ENCODE results near the gene ZDHHC7.

Gene ZDHHC7

GRCh38 chr16:84975522-84975921 lies 35.8 kb downstream of the ZDHHC7 start:
- Mint-ChIP-seq H3K27me3 (no peaks in the 10 kb centered on the region), H3K4me1 (peaks cover 4% of the 10 kb centered on the region), H3K36me3 (peaks cover 54% of the 10 kb centered on the region), H3K4me3 (no peak overlapping the region), H3K9me3 (no peaks in the 10 kb centered on the region), H3K27ac (no peak overlapping the region)
- ATAC-seq, result no peak

GRCh38 chr16:84975066-84975465 lies 36.3 kb downstream of the ZDHHC7 start:
- Mint-ChIP-seq H3K27ac (no peak overlapping the region), H3K4me1 (peaks cover 6% of the 10 kb centered on the region), H3K4me3 (no peak overlapping the region), H3K36me3 (peaks cover 50% of the 10 kb centered on the region), H3K9me3 (no peaks in the 10 kb centered on the region), H3K27me3 (no peaks in the 10 kb centered on the region)
- no peak for ATAC-seq

- no peaks in the 10 kb centered on the region for H3K27me3 Mint-ChIP-seq
- ATAC-seq, result no peak
- no peaks in the 10 kb centered on the region for H3K9me3 Mint-ChIP-seq
- H3K4me1 Mint-ChIP-seq, result peaks cover 6% of the 10 kb centered on the region
- peaks cover 43% of the 10 kb centered on the region for H3K36me3 Mint-ChIP-seq
- no peak overlapping the region for H3K4me3 Mint-ChIP-seq
- no peak overlapping the region for H3K27ac Mint-ChIP-seq
These were observed 37.4 kb downstream of the ZDHHC7 start for GRCh38 chr16:84973776-84974523.

- ATAC-seq, result no peak
- no peak overlapping the region for H3K27ac Mint-ChIP-seq
- peaks cover 43% of the 10 kb centered on the region for H3K36me3 Mint-ChIP-seq
- H3K4me3 Mint-ChIP-seq, result no peak overlapping the region
- peaks cover 6% of the 10 kb centered on the region for H3K4me1 Mint-ChIP-seq
- no peaks in the 10 kb centered on the region for H3K27me3 Mint-ChIP-seq
- no peaks in the 10 kb centered on the region for H3K9me3 Mint-ChIP-seq
These were observed 38.1 kb downstream of the ZDHHC7 start for GRCh38 chr16:84973236-84973635.

GRCh38 chr16:84970447-84971127 lies 40.7 kb downstream of the ZDHHC7 start:
- no peaks in the 10 kb centered on the region for H3K9me3 Mint-ChIP-seq
- no peaks in the 10 kb centered on the region for H3K27me3 Mint-ChIP-seq
- H3K36me3 Mint-ChIP-seq, result peaks cover 19% of the 10 kb centered on the region
- ATAC-seq, result peak; percentile 88
- H3K27ac Mint-ChIP-seq, result no peak overlapping the region
- H3K4me3 Mint-ChIP-seq, result no peak overlapping the region
- H3K4me1 Mint-ChIP-seq, result peaks cover 6% of the 10 kb centered on the region

GRCh38 chr16:84967828-84968227 lies 43.5 kb downstream of the ZDHHC7 start:
- Mint-ChIP-seq H3K27ac (no peak overlapping the region), H3K4me3 (no peak overlapping the region), H3K4me1 (peaks cover 6% of the 10 kb centered on the region), H3K9me3 (no peaks in the 10 kb centered on the region), H3K36me3 (no peaks in the 10 kb centered on the region), H3K27me3 (no peaks in the 10 kb centered on the region)
- no peak for ATAC-seq

GRCh38 chr16:84965428-84966415 lies 45.6 kb downstream of the ZDHHC7 start:
- no peak for ATAC-seq
- peaks cover 4% of the 10 kb centered on the region for H3K4me1 Mint-ChIP-seq
- H3K27ac Mint-ChIP-seq, result no peak overlapping the region
- H3K27me3 Mint-ChIP-seq, result peaks cover 10% of the 10 kb centered on the region
- H3K9me3 Mint-ChIP-seq, result no peaks in the 10 kb centered on the region
- H3K36me3 Mint-ChIP-seq, result no peaks in the 10 kb centered on the region
- no peak overlapping the region for H3K4me3 Mint-ChIP-seq

- H3K27me3 Mint-ChIP-seq, result peaks cover 19% of the 10 kb centered on the region
- H3K4me1 Mint-ChIP-seq, result no peaks in the 10 kb centered on the region
- H3K4me3 Mint-ChIP-seq, result no peak overlapping the region
- H3K27ac Mint-ChIP-seq, result no peak overlapping the region
- ATAC-seq, result no peak
- no peaks in the 10 kb centered on the region for H3K9me3 Mint-ChIP-seq
- H3K36me3 Mint-ChIP-seq, result no peaks in the 10 kb centered on the region
These were observed 46.8 kb downstream of the ZDHHC7 start for GRCh38 chr16:84964386-84965128.

GRCh38 chr16:84963066-84963465 lies 48.3 kb downstream of the ZDHHC7 start:
- H3K27me3 Mint-ChIP-seq, result peaks cover 28% of the 10 kb centered on the region
- H3K4me1 Mint-ChIP-seq, result no peaks in the 10 kb centered on the region
- no peaks in the 10 kb centered on the region for H3K36me3 Mint-ChIP-seq
- H3K9me3 Mint-ChIP-seq, result no peaks in the 10 kb centered on the region
- no peak for ATAC-seq
- H3K4me3 Mint-ChIP-seq, result no peak overlapping the region
- H3K27ac Mint-ChIP-seq, result no peak overlapping the region

GRCh38 chr16:84960942-84961341 lies 50.4 kb downstream of the ZDHHC7 start:
- Mint-ChIP-seq H3K36me3 (no peaks in the 10 kb centered on the region), H3K27ac (no peak overlapping the region), H3K4me3 (no peak overlapping the region), H3K9me3 (no peaks in the 10 kb centered on the region), H3K4me1 (no peaks in the 10 kb centered on the region), H3K27me3 (peaks cover 45% of the 10 kb centered on the region)
- ATAC-seq, result no peak

GRCh38 chr16:84959784-84960417 lies 51.4 kb downstream of the ZDHHC7 start:
- no peaks in the 10 kb centered on the region for H3K4me1 Mint-ChIP-seq
- ATAC-seq, result no peak
- peaks cover 49% of the 10 kb centered on the region for H3K27me3 Mint-ChIP-seq
- no peaks in the 10 kb centered on the region for H3K36me3 Mint-ChIP-seq
- H3K27ac Mint-ChIP-seq, result no peak overlapping the region
- H3K4me3 Mint-ChIP-seq, result no peak overlapping the region
- no peaks in the 10 kb centered on the region for H3K9me3 Mint-ChIP-seq

GRCh38 chr16:84959045-84959576 lies 52.2 kb downstream of the ZDHHC7 start:
- H3K4me1 Mint-ChIP-seq, result no peaks in the 10 kb centered on the region
- no peak overlapping the region for H3K4me3 Mint-ChIP-seq
- no peak overlapping the region for H3K27ac Mint-ChIP-seq
- H3K36me3 Mint-ChIP-seq, result no peaks in the 10 kb centered on the region
- peaks cover 57% of the 10 kb centered on the region for H3K27me3 Mint-ChIP-seq
- no peaks in the 10 kb centered on the region for H3K9me3 Mint-ChIP-seq
- ATAC-seq, result no peak

- Mint-ChIP-seq H3K4me3 (no peak overlapping the region), H3K9me3 (no peaks in the 10 kb centered on the region), H3K27ac (no peak overlapping the region), H3K4me1 (no peaks in the 10 kb centered on the region), H3K36me3 (no peaks in the 10 kb centered on the region), H3K27me3 (peaks cover 67% of the 10 kb centered on the region)
- ATAC-seq, result no peak
These were observed 53.5 kb downstream of the ZDHHC7 start for GRCh38 chr16:84957792-84958191.

GRCh38 chr16:84957192-84957591 lies 54.1 kb downstream of the ZDHHC7 start:
- H3K4me3 Mint-ChIP-seq, result no peak overlapping the region
- no peak overlapping the region for H3K27ac Mint-ChIP-seq
- no peaks in the 10 kb centered on the region for H3K36me3 Mint-ChIP-seq
- H3K27me3 Mint-ChIP-seq, result peaks cover 67% of the 10 kb centered on the region
- no peaks in the 10 kb centered on the region for H3K4me1 Mint-ChIP-seq
- no peak for ATAC-seq
- H3K9me3 Mint-ChIP-seq, result no peaks in the 10 kb centered on the region
